ENCODE data around the gene PRKD1. TPM values are rescaled to one million over a fixed set of nuclear protein-coding genes. Genes with fewer than 3 reads are reported as not detected.

The PRKD1 gene
- total and polyA plus RNA-seq, 2 of the 13 experiments (the other 11 are each of a cell fraction or from before 2014, with no cell fraction given) = 0.22 to 1.3 TPM

GRCh38 chr14:29710015-29710414 lies 217.6 kb downstream of the PRKD1 start:
- no peaks in the 10 kb centered on the region for H3K79me2 ChIP-seq (ENCODE audit: insufficient read depth, low read length)
- H3K27ac ChIP-seq (ENCODE audit: extremely low read length, insufficient read depth, low read length) = no peak overlapping the region
- FAIRE-seq (no peak), ATAC-seq (no peak), DNase-seq (ENCODE audit: low spot score) (no peak)
- no peaks in the 10 kb centered on the region for H3K36me3 ChIP-seq (replicated peaks in 1 of 2; ENCODE audit: control insufficient read depth in 1 of 2, insufficient read depth in 2 of 2, low read length in 2 of 2)
- no peaks in the 10 kb centered on the region for H3K27me3 ChIP-seq (ENCODE audit: control insufficient read depth in 1 of 2, insufficient read depth in 2 of 2, low read length in 2 of 2)
- H3K4me2 ChIP-seq (ENCODE audit: low read depth, low read length) = no peak overlapping the region
- CTCF ChIA-PET (ENCODE audit: low intra/inter-chr PET ratio, low total read pairs) = no interaction called here
- 6% methylated on average over 2 of the region's 2 CpGs for WGBS (ENCODE audit: low lambda C conversion rate)
- intact Hi-C loops (cut with micrococcal nuclease; ENCODE audit: unreplicated experiment) = no loop called here
- BruUV-seq (replicated peaks) = no TSS peak
- no peaks in the 10 kb centered on the region for H3K4me1 ChIP-seq (ENCODE audit: insufficient read depth, low read length)
- POLR2A ChIA-PET = no interaction called here
- TF ChIP-seq GMEB2 (CRISPR knock-in tag; IDR thresholded peaks at IDR 0.05; ENCODE audit: low read depth) (no peak), ZNF891 (CRISPR knock-in tag; IDR thresholded peaks at IDR 0.05) (no peak), ZNF598 (CRISPR knock-in tag; IDR thresholded peaks at IDR 0.05; ENCODE audit: borderline replicate concordance) (no peak), ZNF772 (CRISPR knock-in tag; IDR thresholded peaks at IDR 0.05) (no peak), ZNF382 (CRISPR knock-in tag; IDR thresholded peaks at IDR 0.05; ENCODE audit: borderline replicate concordance) (no peak), ZNF24 (IDR thresholded peaks at IDR 0.05) (no peak), CREB1 (IDR thresholded peaks at IDR 0.05) (peak; percentile 88), CREB1 (CRISPR knock-in tag; IDR thresholded peaks at IDR 0.05) (no peak), ATF7 (IDR thresholded peaks at IDR 0.05) (0 out of 2 replicates have a peak, but pooled peaks have one; percentile 28), ATF7 (CRISPR knock-in tag; IDR thresholded peaks at IDR 0.05) (no peak)
- H4K20me1 ChIP-seq (ENCODE audit: insufficient read depth, low read length) = no peaks in the 10 kb centered on the region
- no peak overlapping the region for H2AFZ ChIP-seq (ENCODE audit: low read length)
- no peak overlapping the region for H3K4me3 ChIP-seq (replicated peaks in 1 of 3; ENCODE audit: insufficient read depth in 1 of 3, low read depth in 2 of 3, low read length in 3 of 3)
- in situ Hi-C loops (cut with HindIII; ENCODE audit: extremely low pct_ligation_motif_present, low pct_unique_long_range_greater_than_20kb) = no loop called here
- H3K9me3 ChIP-seq (ENCODE audit: low read length) = peaks cover 89% of the 10 kb centered on the region
- H3K9ac ChIP-seq (ENCODE audit: insufficient read depth, low read depth, low read length) = no peak overlapping the region

GRCh38 chr14:29709490-29709889 lies 218.2 kb downstream of the PRKD1 start:
- ChIA-PET CTCF (ENCODE audit: low intra/inter-chr PET ratio, low total read pairs) (no interaction called here), POLR2A (no interaction called here)
- BruUV-seq (replicated peaks) = no TSS peak
- Histone ChIP-seq H3K9ac (ENCODE audit: insufficient read depth, low read depth, low read length) (no peak overlapping the region), H3K27me3 (ENCODE audit: control insufficient read depth in 1 of 2, insufficient read depth in 2 of 2, low read length in 2 of 2) (no peaks in the 10 kb centered on the region), H4K20me1 (ENCODE audit: insufficient read depth, low read length) (no peaks in the 10 kb centered on the region), H3K4me1 (ENCODE audit: insufficient read depth, low read length) (no peaks in the 10 kb centered on the region), H3K27ac (ENCODE audit: extremely low read length, insufficient read depth, low read length) (no peak overlapping the region), H3K4me2 (ENCODE audit: low read depth, low read length) (no peak overlapping the region), H3K79me2 (ENCODE audit: insufficient read depth, low read length) (no peaks in the 10 kb centered on the region), H3K9me3 (ENCODE audit: low read length) (peaks cover 94% of the 10 kb centered on the region), H3K36me3 (replicated peaks in 1 of 2; ENCODE audit: control insufficient read depth in 1 of 2, insufficient read depth in 2 of 2, low read length in 2 of 2) (no peaks in the 10 kb centered on the region), H3K4me3 (replicated peaks in 1 of 3; ENCODE audit: insufficient read depth in 1 of 3, low read depth in 2 of 3, low read length in 3 of 3) (no peak overlapping the region), H2AFZ (ENCODE audit: low read length) (no peak overlapping the region)
- FAIRE-seq (no peak), DNase-seq (ENCODE audit: low spot score) (no peak), ATAC-seq (no peak)
- intact Hi-C loops (cut with micrococcal nuclease; ENCODE audit: unreplicated experiment) = no loop called here
- in situ Hi-C loops (cut with HindIII; ENCODE audit: extremely low pct_ligation_motif_present, low pct_unique_long_range_greater_than_20kb) = no loop called here
- TF ChIP-seq ZNF800 (CRISPR knock-in tag; IDR thresholded peaks at IDR 0.05) (no peak), SIX4 (CRISPR knock-in tag; IDR thresholded peaks at IDR 0.05) (no peak), TOPORS (CRISPR knock-in tag; IDR thresholded peaks at IDR 0.05) (no peak), ATF7 (IDR thresholded peaks at IDR 0.05) (no peak), ATF7 (CRISPR knock-in tag; IDR thresholded peaks at IDR 0.05) (no peak), FOXM1 (CRISPR knock-in tag; IDR thresholded peaks at IDR 0.05) (no peak), RXRB (CRISPR knock-in tag; IDR thresholded peaks at IDR 0.05; ENCODE audit: borderline replicate concordance) (no peak), ZNF740 (CRISPR knock-in tag; IDR thresholded peaks at IDR 0.05) (no peak), PAWR (CRISPR knock-in tag; IDR thresholded peaks at IDR 0.05; ENCODE audit: borderline replicate concordance) (no peak), NFIB (CRISPR knock-in tag; IDR thresholded peaks at IDR 0.05; ENCODE audit: borderline replicate concordance) (no peak), SALL1 (CRISPR knock-in tag; IDR thresholded peaks at IDR 0.05) (no peak)

All from HepG2 (cell line).